Activated T-helper 2 cell treated with anti-CD3 and anti-CD28 coated beads, Interferon-gamma antibody, Interleukin-2, Interleukin-4, amounts not matched to agents 10 μg/mL and 5 μg/mL and 100 μg/mL, durations not matched to agents 14 hours and 24 hours and 36 hours (primary cell): ENCODE results near the gene SBK1. TPM values are rescaled to one million over a fixed set of nuclear protein-coding genes. Genes with fewer than 3 reads are reported as not detected.

Experiments
- DNase-seq: peaks from one replicate; pipeline ENCODE4 v3.0.0; 2021; ENCODE audit warnings: low spot score
- H3K27ac Mint-ChIP-seq: one replicate; pipeline ENCODE4 v1.8.0; 2021; ENCODE audit warnings: mixed read lengths
- H3K27me3 Mint-ChIP-seq: one replicate; pipeline ENCODE4 v1.8.0; 2021; ENCODE audit warnings: low read depth, mixed read lengths
- H3K36me3 Mint-ChIP-seq: one replicate; pipeline ENCODE4 v1.8.0; 2021; ENCODE audit warnings: low read depth, mixed read lengths
- H3K4me1 Mint-ChIP-seq: one replicate; pipeline ENCODE4 v1.8.0; 2021; ENCODE audit warnings: low read depth, mixed read lengths
- H3K4me3 Mint-ChIP-seq: one replicate; pipeline ENCODE4 v1.8.0; 2021; ENCODE audit warnings: low read depth, mild to moderate bottlenecking, moderate library complexity, mixed read lengths
- H3K9me3 Mint-ChIP-seq: one replicate; pipeline ENCODE4 v1.8.0; 2021; ENCODE audit warnings: mixed read lengths
- intact Hi-C: fragments of 100-400 bp; cut with micrococcal nuclease; formaldehyde crosslinking; loops from one replicate; pipeline ENCODE4 v1.15.1; 2023
- total RNA-seq: library from RNA; stranded (reverse); gene quantifications from 2 replicates; pipeline ENCODE4 v1.2.3, GENCODE V29; 2022

The SBK1 gene
- total RNA-seq, 1 donor from 2014 or later: 1.3 TPM

GRCh38 chr16:28288114-28288513, 4.2 kb upstream of the SBK1 start:
- Mint-ChIP-seq H3K27ac (no peak overlapping the region), H3K36me3 (no peaks in the 10 kb centered on the region), H3K4me1 (peaks cover 22% of the 10 kb centered on the region), H3K9me3 (no peaks in the 10 kb centered on the region), H3K4me3 (no peak overlapping the region), H3K27me3 (peaks cover 2% of the 10 kb centered on the region)
- intact Hi-C loops: no loop called here
- DNase-seq: no peak

- DNase-seq: no peak
- Mint-ChIP-seq H3K36me3 (no peaks in the 10 kb centered on the region), H3K9me3 (no peaks in the 10 kb centered on the region), H3K27ac (no peak overlapping the region), H3K4me1 (peaks cover 24% of the 10 kb centered on the region), H3K27me3 (peaks cover 9% of the 10 kb centered on the region), H3K4me3 (no peak overlapping the region)
- intact Hi-C loops: no loop called here
These were observed 3.3 kb upstream of the SBK1 start for GRCh38 chr16:28289048-28289447.

DNA sequence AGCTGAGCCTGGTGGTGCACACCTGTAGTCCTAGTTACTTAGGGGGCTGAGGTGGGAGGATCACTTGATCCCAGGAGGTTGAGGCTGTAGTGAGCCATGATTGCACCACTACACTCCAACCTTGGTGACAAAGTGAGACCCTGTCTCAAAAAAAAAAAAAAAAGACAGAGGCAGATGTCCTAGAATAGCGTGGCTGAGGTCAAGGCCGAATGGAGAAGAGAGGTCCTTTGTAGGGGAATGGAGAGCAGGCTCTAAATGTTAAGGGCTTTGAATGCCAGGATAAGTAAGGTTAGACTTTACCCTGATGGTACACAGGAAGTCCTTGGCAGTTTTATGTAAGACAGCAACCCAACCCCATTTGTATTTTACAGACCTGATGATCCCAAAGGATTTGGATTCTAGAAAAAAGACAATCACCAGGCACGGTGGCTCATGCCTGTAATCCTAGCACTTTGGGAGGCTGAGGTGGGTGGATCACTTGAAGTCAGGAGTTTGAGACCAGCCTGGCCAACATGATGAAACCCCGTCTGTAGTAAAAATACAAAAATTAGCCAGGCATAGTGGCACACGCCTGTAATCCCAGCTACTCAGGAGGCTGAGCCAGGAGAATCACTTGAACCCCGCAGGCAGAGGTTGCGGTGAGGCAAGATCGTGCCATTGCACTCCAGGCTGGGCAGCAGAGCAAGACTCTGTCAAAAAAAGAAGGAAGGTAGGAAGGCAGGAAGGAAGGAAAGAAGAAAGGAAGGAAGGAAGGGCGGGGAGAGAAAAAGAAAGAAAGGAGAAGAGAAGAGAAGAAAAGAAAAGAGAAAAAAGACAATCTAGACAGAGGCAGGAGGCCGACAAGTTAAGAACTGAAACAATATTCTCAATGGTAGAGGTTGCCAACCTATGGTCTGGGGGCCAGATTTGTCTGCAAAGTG, 2.1 kb upstream of the SBK1 start:
- Mint-ChIP-seq H3K9me3 (no peaks in the 10 kb centered on the region), H3K27me3 (peaks cover 18% of the 10 kb centered on the region), H3K27ac (no peak overlapping the region), H3K4me1 (peaks cover 24% of the 10 kb centered on the region), H3K4me3 (peak overlapping the region; percentile 63), H3K36me3 (no peaks in the 10 kb centered on the region)
- no peak for DNase-seq
- intact Hi-C loops: loop anchor here (10.0 kb wide), 1 partner anchor 75 kb away; the partner anchor contains the start of gene XPO6

DNA sequence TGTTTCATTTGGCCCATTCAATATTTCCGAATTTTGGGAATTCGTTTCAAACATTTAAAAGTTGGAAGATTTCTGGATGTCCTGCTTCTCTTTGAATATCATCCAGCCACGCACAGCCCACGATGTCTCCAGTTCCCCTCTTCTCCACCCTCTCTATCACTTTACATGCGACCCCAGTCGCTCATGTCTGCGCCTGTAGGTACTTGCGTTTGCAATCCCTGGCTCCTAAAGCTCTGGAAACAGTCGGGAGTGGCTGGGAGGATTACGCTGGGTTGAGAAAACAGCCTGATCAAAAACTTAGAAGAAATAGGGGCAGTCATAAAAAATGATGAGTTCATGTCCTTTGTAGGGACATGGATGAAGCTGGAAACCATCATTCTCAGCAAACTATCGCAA, 1.5 kb upstream of the SBK1 start:
- no peak for DNase-seq
- no peaks in the 10 kb centered on the region for H3K9me3 Mint-ChIP-seq
- H3K27ac Mint-ChIP-seq: no peak overlapping the region
- no peaks in the 10 kb centered on the region for H3K36me3 Mint-ChIP-seq
- intact Hi-C loops: loop anchor here (10.0 kb wide), 1 partner anchor 76 kb away; the partner anchor contains the start of gene XPO6
- peaks cover 22% of the 10 kb centered on the region for H3K27me3 Mint-ChIP-seq
- H3K4me3 Mint-ChIP-seq: peak overlapping the region; percentile 63
- peaks cover 27% of the 10 kb centered on the region for H3K4me1 Mint-ChIP-seq

DNA sequence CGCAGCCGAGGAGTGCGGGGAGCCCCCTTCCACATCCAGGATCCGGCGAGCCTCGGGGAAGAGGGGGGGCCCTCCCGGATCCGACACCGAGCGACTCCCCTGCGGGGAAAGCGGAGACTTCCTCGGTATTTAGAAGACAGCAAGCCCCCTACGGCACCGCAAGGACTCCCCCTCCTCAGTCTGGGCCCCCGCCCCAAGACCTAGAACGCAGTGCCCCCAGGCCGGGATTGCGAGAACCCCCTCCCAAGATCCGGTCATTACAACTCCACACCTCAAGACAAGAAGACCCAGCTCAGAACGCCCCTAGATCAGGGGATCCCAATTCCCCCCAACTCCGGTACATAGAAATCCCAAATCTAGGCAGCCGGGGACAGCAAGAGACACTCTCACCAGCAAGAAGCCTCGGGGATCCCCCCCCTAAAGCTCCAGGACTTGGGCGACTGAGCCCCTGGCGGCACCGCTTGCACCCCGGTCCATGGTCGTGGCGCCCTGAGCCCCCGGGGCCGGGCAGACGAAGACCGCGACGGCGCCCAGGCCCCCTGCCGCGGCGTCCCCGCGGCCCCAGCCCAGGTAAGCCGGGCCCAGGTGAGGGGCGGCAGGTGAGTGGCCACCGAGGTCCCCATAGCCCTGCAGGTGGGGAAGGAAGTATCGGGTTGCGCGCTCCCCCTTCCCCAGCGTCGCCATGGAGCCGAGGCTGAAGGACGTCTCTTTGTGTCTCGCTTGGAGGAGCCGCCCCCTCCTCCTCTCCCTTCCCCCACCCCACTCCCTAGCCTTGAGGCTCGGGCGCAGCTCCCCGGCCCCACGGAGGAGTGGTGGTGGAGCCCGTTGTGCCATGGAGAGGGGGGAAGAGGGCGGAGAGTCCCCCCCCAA, 641 bp downstream of the SBK1 start:
- intact Hi-C loops: loop anchor here (10.0 kb wide), 1 partner anchor 78 kb away; the partner anchor contains the start of gene XPO6
- Mint-ChIP-seq H3K4me1 (peaks cover 37% of the 10 kb centered on the region), H3K27ac (no peak overlapping the region), H3K36me3 (no peaks in the 10 kb centered on the region), H3K9me3 (no peaks in the 10 kb centered on the region), H3K4me3 (peak overlapping the region; percentile 75), H3K27me3 (peaks cover 22% of the 10 kb centered on the region)
- no peak for DNase-seq

DNA sequence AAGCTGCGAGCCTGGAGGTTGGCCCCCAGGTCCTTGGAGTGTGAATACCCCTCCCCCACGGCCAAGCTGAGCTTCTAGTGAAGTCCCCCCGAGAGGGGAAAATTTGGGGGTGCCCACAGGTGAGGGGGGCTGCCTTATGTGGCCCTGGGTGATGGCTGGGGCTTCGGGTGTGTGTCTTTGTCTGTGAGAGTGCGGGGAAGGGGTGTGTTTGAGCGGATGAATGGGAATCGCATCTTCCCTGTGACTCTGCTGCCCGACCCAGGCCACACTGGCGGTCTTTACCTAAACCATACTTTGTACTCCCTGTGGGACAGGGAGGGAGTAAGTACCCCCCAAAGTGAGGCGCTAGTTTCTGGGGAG, 1.3 kb downstream of the SBK1 start:
- intact Hi-C loops: loop anchor here (10.0 kb wide), 1 partner anchor 79 kb away; the partner anchor contains the start of gene XPO6
- Mint-ChIP-seq H3K36me3 (no peaks in the 10 kb centered on the region), H3K27me3 (peaks cover 22% of the 10 kb centered on the region), H3K27ac (no peak overlapping the region), H3K4me3 (peak overlapping the region; percentile 66), H3K9me3 (no peaks in the 10 kb centered on the region), H3K4me1 (peaks cover 38% of the 10 kb centered on the region)
- no peak for DNase-seq

DNA sequence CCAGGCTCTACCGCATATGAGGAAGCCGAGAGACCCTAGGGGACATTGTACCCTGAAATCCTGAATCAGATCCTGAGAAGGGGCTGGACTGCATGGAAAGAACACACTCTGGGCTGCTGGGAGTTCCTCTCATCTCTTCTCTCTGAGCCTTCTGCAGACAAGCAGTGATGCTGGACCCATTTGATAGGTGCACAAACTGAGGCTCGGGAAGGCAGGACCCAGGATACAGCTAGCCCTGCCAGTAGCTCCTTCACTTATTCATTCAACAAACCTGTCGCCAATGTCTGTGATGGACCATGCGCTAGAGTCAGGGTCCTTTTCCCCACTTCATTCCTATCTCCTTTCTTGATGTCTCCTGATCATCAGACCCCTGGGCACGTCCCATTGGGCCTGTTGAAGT, 1.9 kb downstream of the SBK1 start:
- intact Hi-C loops: loop anchor here (2.0 to 10.0 kb wide), 2 partner anchors 15 to 79 kb away; partner anchors contain the start of gene XPO6
- Mint-ChIP-seq H3K27ac (no peak overlapping the region), H3K4me3 (peak overlapping the region; percentile 66), H3K9me3 (no peaks in the 10 kb centered on the region), H3K27me3 (peaks cover 22% of the 10 kb centered on the region), H3K36me3 (no peaks in the 10 kb centered on the region), H3K4me1 (peaks cover 34% of the 10 kb centered on the region)
- no peak for DNase-seq

GRCh38 chr16:28295276-28295675, 3.0 kb downstream of the SBK1 start:
- peaks cover 22% of the 10 kb centered on the region for H3K27me3 Mint-ChIP-seq
- no peak overlapping the region for H3K27ac Mint-ChIP-seq
- intact Hi-C loops: loop anchor here (2.0 to 10.0 kb wide), 2 partner anchors 14 to 80 kb away; partner anchors contain the start of gene XPO6
- peaks cover 33% of the 10 kb centered on the region for H3K4me1 Mint-ChIP-seq
- H3K4me3 Mint-ChIP-seq: no peak overlapping the region
- DNase-seq: no peak
- no peaks in the 10 kb centered on the region for H3K9me3 Mint-ChIP-seq
- H3K36me3 Mint-ChIP-seq: no peaks in the 10 kb centered on the region

GRCh38 chr16:28297308-28297707, 5.0 kb downstream of the SBK1 start:
- intact Hi-C loops: loop anchor here (10.0 kb wide), 1 partner anchor 83 kb away; the partner anchor contains the start of gene XPO6
- no peak overlapping the region for H3K27ac Mint-ChIP-seq
- no peak overlapping the region for H3K4me3 Mint-ChIP-seq
- no peak for DNase-seq
- peaks cover 21% of the 10 kb centered on the region for H3K4me1 Mint-ChIP-seq
- H3K27me3 Mint-ChIP-seq: peaks cover 22% of the 10 kb centered on the region
- no peaks in the 10 kb centered on the region for H3K36me3 Mint-ChIP-seq
- no peaks in the 10 kb centered on the region for H3K9me3 Mint-ChIP-seq

- no peak overlapping the region for H3K27ac Mint-ChIP-seq
- intact Hi-C loops: loop anchor here (10.0 kb wide), 1 partner anchor 83 kb away; the partner anchor contains the start of gene XPO6
- no peaks in the 10 kb centered on the region for H3K9me3 Mint-ChIP-seq
- peaks cover 19% of the 10 kb centered on the region for H3K27me3 Mint-ChIP-seq
- DNase-seq: no peak
- no peak overlapping the region for H3K4me3 Mint-ChIP-seq
- no peaks in the 10 kb centered on the region for H3K36me3 Mint-ChIP-seq
- peaks cover 21% of the 10 kb centered on the region for H3K4me1 Mint-ChIP-seq
These were observed 5.6 kb downstream of the SBK1 start for GRCh38 chr16:28297784-28298510.

- peaks cover 19% of the 10 kb centered on the region for H3K27me3 Mint-ChIP-seq
- H3K4me3 Mint-ChIP-seq: no peak overlapping the region
- H3K36me3 Mint-ChIP-seq: no peaks in the 10 kb centered on the region
- peaks cover 21% of the 10 kb centered on the region for H3K4me1 Mint-ChIP-seq
- intact Hi-C loops: loop anchor here (10.0 kb wide), 1 partner anchor 84 kb away; the partner anchor contains the start of gene XPO6
- DNase-seq: no peak
- no peaks in the 10 kb centered on the region for H3K9me3 Mint-ChIP-seq
- H3K27ac Mint-ChIP-seq: no peak overlapping the region
These were observed 6.2 kb downstream of the SBK1 start for GRCh38 chr16:28298511-28298878.

DNA sequence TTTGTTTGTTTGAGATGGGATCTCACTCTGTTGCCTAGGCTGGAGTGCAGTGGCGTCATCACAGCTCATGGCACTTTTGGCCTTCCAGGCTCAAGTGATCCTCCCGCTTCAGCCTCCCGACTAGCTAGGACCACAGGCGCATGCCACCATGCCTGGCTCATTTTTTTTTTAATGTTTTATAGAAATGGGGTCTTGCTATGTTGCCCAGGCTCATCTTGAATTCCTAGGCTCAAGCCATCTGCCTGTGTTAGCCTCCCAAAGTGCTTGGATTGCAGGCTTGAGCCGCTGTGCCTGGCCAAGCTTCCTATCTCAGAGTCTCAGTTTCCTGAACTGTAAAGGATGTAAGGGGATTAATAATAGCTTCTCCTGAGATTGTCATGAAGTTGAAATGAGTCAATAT, 8.0 kb downstream of the SBK1 start:
- Mint-ChIP-seq H3K4me1 (peaks cover 17% of the 10 kb centered on the region), H3K27me3 (peaks cover 2% of the 10 kb centered on the region), H3K9me3 (no peaks in the 10 kb centered on the region), H3K27ac (no peak overlapping the region), H3K36me3 (no peaks in the 10 kb centered on the region), H3K4me3 (no peak overlapping the region)
- intact Hi-C loops: loop anchor here (5.0 kb wide), 1 partner anchor 163 kb away; no protein-coding TSS in a partner anchor
- DNase-seq: no peak
